Measurements from ENCODE around the gene PPP5C. TPM values are rescaled to one million over a fixed set of nuclear protein-coding genes. Genes with fewer than 3 reads are reported as not detected.

Gene PPP5C
- total RNA-seq, 2 experiments from 2014 or later, result 87.4 to 89.2 TPM

- peaks cover 4% of the 10 kb centered on the region for H3K27me3 Mint-ChIP-seq (ENCODE audit: low read depth)
- peak overlapping the region; percentile 34 for H3K27ac Mint-ChIP-seq
Measured at GRCh38 chr19:46340051-46340659, 6.7 kb upstream of the PPP5C start.

GRCh38 chr19:46341937-46342336, 5.0 kb upstream of the PPP5C start:
- CTCF ChIA-PET, result no interaction called here
- Mint-ChIP-seq H3K9me3 (no peaks in the 10 kb centered on the region), H3K27ac (no peak overlapping the region), H3K36me3 (ENCODE audit: low read depth) (no peaks in the 10 kb centered on the region), H3K4me1 (ENCODE audit: low read depth) (peaks cover 2% of the 10 kb centered on the region), H3K4me3 (no peak overlapping the region), H3K27me3 (ENCODE audit: low read depth) (peaks cover 4% of the 10 kb centered on the region)
- intact Hi-C loops (cut with micrococcal nuclease), result loop anchor here (10.0 kb wide), 1 partner anchor 457 kb away; the partner anchor contains the start of gene IRF2BP1
- no peak for DNase-seq

More at GRCh38 chr19:46340051-46340659, 6.7 kb upstream of the PPP5C start:
- Mint-ChIP-seq H3K9me3 (no peaks in the 10 kb centered on the region), H3K4me1 (ENCODE audit: low read depth) (no peaks in the 10 kb centered on the region), H3K36me3 (ENCODE audit: low read depth) (no peaks in the 10 kb centered on the region), H3K4me3 (no peak overlapping the region)
- CTCF ChIA-PET, result no interaction called here
- no peak for DNase-seq
- intact Hi-C loops (cut with micrococcal nuclease), result loop anchor here (10.0 kb wide), 1 partner anchor 455 kb away; the partner anchor contains the start of gene IRF2BP1

- Mint-ChIP-seq H3K4me3 (no peak overlapping the region), H3K27me3 (ENCODE audit: low read depth) (peaks cover 4% of the 10 kb centered on the region), H3K36me3 (ENCODE audit: low read depth) (peaks cover 10% of the 10 kb centered on the region), H3K9me3 (no peaks in the 10 kb centered on the region), H3K4me1 (ENCODE audit: low read depth) (peaks cover 19% of the 10 kb centered on the region), H3K27ac (no peak overlapping the region)
- intact Hi-C loops (cut with micrococcal nuclease), result loop anchor here (10.0 kb wide), 1 partner anchor 460 kb away; the partner anchor contains the start of gene IRF2BP1
- CTCF ChIA-PET, result interaction anchor here (0.6 kb wide), 1 partner anchor 79 kb away, joined by 3 read pairs; no protein-coding TSS in a partner anchor
- DNase-seq, result no peak
Measured at GRCh38 chr19:46344363-46344762, 2.5 kb upstream of the PPP5C start.

- no peak overlapping the region for H3K4me3 Mint-ChIP-seq
- H3K36me3 Mint-ChIP-seq (ENCODE audit: low read depth), result peaks cover 14% of the 10 kb centered on the region
- intact Hi-C loops (cut with micrococcal nuclease), result loop anchor here (10.0 kb wide), 1 partner anchor 460 kb away; the partner anchor contains the start of gene IRF2BP1
- no peaks in the 10 kb centered on the region for H3K9me3 Mint-ChIP-seq
- peaks cover 2% of the 10 kb centered on the region for H3K27me3 Mint-ChIP-seq (ENCODE audit: low read depth)
- DNase-seq, result no peak
- CTCF ChIA-PET, result no interaction called here
- no peak overlapping the region for H3K27ac Mint-ChIP-seq
- peaks cover 27% of the 10 kb centered on the region for H3K4me1 Mint-ChIP-seq (ENCODE audit: low read depth)
Measured at GRCh38 chr19:46345157-46345556, 1.7 kb upstream of the PPP5C start.

GRCh38 chr19:46347572-46347883, 641 bp downstream of the PPP5C start:
- Mint-ChIP-seq H3K27ac (peak overlapping the region; percentile 88), H3K36me3 (ENCODE audit: low read depth) (peaks cover 18% of the 10 kb centered on the region), H3K4me3 (peak overlapping the region; percentile 90), H3K4me1 (ENCODE audit: low read depth) (peaks cover 44% of the 10 kb centered on the region), H3K9me3 (no peaks in the 10 kb centered on the region), H3K27me3 (ENCODE audit: low read depth) (no peaks in the 10 kb centered on the region)
- intact Hi-C loops (cut with micrococcal nuclease), result loop anchor here (2.0 to 10.0 kb wide), 6 partner anchors 23 to 463 kb away; partner anchors contain the start of genes IRF2BP1 and PRKD2
- DNase-seq, result no peak
- CTCF ChIA-PET, result interaction anchor here (0.6 to 1.9 kb wide), 4 partner anchors 22 to 68 kb away, joined by 3 to 6 read pairs (median 4); no protein-coding TSS in a partner anchor

GRCh38 chr19:46347985-46348384, 1.1 kb downstream of the PPP5C start:
- H3K4me1 Mint-ChIP-seq (ENCODE audit: low read depth), result peaks cover 44% of the 10 kb centered on the region

GRCh38 chr19:46349311-46349993, 2.6 kb downstream of the PPP5C start:
- Mint-ChIP-seq H3K36me3 (ENCODE audit: low read depth) (peaks cover 28% of the 10 kb centered on the region), H3K27me3 (ENCODE audit: low read depth) (no peaks in the 10 kb centered on the region), H3K27ac (peak overlapping the region; percentile 93), H3K9me3 (no peaks in the 10 kb centered on the region), H3K4me3 (peak overlapping the region; percentile 90), H3K4me1 (ENCODE audit: low read depth) (peaks cover 47% of the 10 kb centered on the region)
- intact Hi-C loops (cut with micrococcal nuclease), result loop anchor here (10.0 kb wide), 1 partner anchor 465 kb away; the partner anchor contains the start of gene IRF2BP1
- no peak for DNase-seq
- CTCF ChIA-PET, result no interaction called here

More at GRCh38 chr19:46347985-46348384, 1.1 kb downstream of the PPP5C start:
- Mint-ChIP-seq H3K4me3 (peak overlapping the region; percentile 90), H3K27me3 (ENCODE audit: low read depth) (no peaks in the 10 kb centered on the region), H3K36me3 (ENCODE audit: low read depth) (peaks cover 20% of the 10 kb centered on the region), H3K27ac (peak overlapping the region; percentile 88), H3K9me3 (no peaks in the 10 kb centered on the region)
- CTCF ChIA-PET, result interaction anchor here (0.7 to 1.9 kb wide), 3 partner anchors 48 to 165 kb away, joined by 4 to 6 read pairs (median 5); no protein-coding TSS in a partner anchor
- intact Hi-C loops (cut with micrococcal nuclease), result loop anchor here (2.0 to 10.0 kb wide), 6 partner anchors 23 to 463 kb away; partner anchors contain the start of genes IRF2BP1 and PRKD2
- DNase-seq, result no peak

GRCh38 chr19:46350029-46350757, 3.3 kb downstream of the PPP5C start:
- Mint-ChIP-seq H3K27me3 (ENCODE audit: low read depth) (no peaks in the 10 kb centered on the region), H3K4me3 (peak overlapping the region; percentile 90), H3K4me1 (ENCODE audit: low read depth) (peaks cover 52% of the 10 kb centered on the region), H3K36me3 (ENCODE audit: low read depth) (peaks cover 30% of the 10 kb centered on the region), H3K9me3 (no peaks in the 10 kb centered on the region), H3K27ac (peak overlapping the region; percentile 93)
- CTCF ChIA-PET, result no interaction called here
- peak; percentile 35 for DNase-seq
- intact Hi-C loops (cut with micrococcal nuclease), result no loop called here

- peak overlapping the region; percentile 93 for H3K27ac Mint-ChIP-seq
- H3K4me3 Mint-ChIP-seq, result peak overlapping the region; percentile 90
- CTCF ChIA-PET, result interaction anchor here (0.6 kb wide), 1 partner anchor 207 kb away, joined by 4 read pairs; no protein-coding TSS in a partner anchor
- peaks cover 57% of the 10 kb centered on the region for H3K4me1 Mint-ChIP-seq (ENCODE audit: low read depth)
- intact Hi-C loops (cut with micrococcal nuclease), result no loop called here
- H3K36me3 Mint-ChIP-seq (ENCODE audit: low read depth), result peaks cover 36% of the 10 kb centered on the region
- no peaks in the 10 kb centered on the region for H3K27me3 Mint-ChIP-seq (ENCODE audit: low read depth)
- DNase-seq, result peak; percentile 64
- no peaks in the 10 kb centered on the region for H3K9me3 Mint-ChIP-seq
Measured at GRCh38 chr19:46350758-46351159, 3.9 kb downstream of the PPP5C start.

- CTCF ChIA-PET, result interaction anchor here (0.6 kb wide), 1 partner anchor 206 kb away, joined by 4 read pairs; no protein-coding TSS in a partner anchor
- peak; percentile 58 for DNase-seq
- H3K9me3 Mint-ChIP-seq, result no peaks in the 10 kb centered on the region
- H3K36me3 Mint-ChIP-seq (ENCODE audit: low read depth), result peaks cover 36% of the 10 kb centered on the region
- H3K27me3 Mint-ChIP-seq (ENCODE audit: low read depth), result no peaks in the 10 kb centered on the region
- intact Hi-C loops (cut with micrococcal nuclease), result no loop called here
- H3K4me3 Mint-ChIP-seq, result peak overlapping the region; percentile 90
- H3K4me1 Mint-ChIP-seq (ENCODE audit: low read depth), result peaks cover 59% of the 10 kb centered on the region
- peak overlapping the region; percentile 93 for H3K27ac Mint-ChIP-seq
Measured at GRCh38 chr19:46351241-46352041, 4.6 kb downstream of the PPP5C start.

GRCh38 chr19:46353730-46354528, 7.0 kb downstream of the PPP5C start:
- intact Hi-C loops (cut with micrococcal nuclease), result no loop called here
- Mint-ChIP-seq H3K4me3 (no peak overlapping the region), H3K9me3 (no peaks in the 10 kb centered on the region), H3K27me3 (ENCODE audit: low read depth) (no peaks in the 10 kb centered on the region), H3K27ac (no peak overlapping the region), H3K36me3 (ENCODE audit: low read depth) (peaks cover 42% of the 10 kb centered on the region), H3K4me1 (ENCODE audit: low read depth) (peaks cover 59% of the 10 kb centered on the region)
- CTCF ChIA-PET, result no interaction called here
- no peak for DNase-seq
